NCI-H460 (cell line): Measurements from ENCODE around the gene CGB5. TPM values are rescaled to one million over a fixed set of nuclear protein-coding genes. Genes with fewer than 3 reads are reported as not detected.
"Not testable (repeated sequence)": the region's sequence is repeated elsewhere in the genome, so short reads cannot be mapped to it uniquely, and the experiment has no call there.

Source experiments
- DNase-seq: peaks from one replicate; pipeline ENCODE4 v3.0.0-alpha.2; 2016; ENCODE audit warnings: low read depth; ENCODE audit errors: extremely low read depth
- polyA plus RNA-seq: library from polyadenylated mRNA; depleted of rRNA; stranded (reverse); fragments of >200 nt; gene quantifications from 2 replicates; pipeline ENCODE4 v1.2.3, GENCODE V29; 2014; cell fraction: nucleus; rRNA removed
- total RNA-seq: library from RNA; depleted of rRNA; stranded (reverse); fragments of >200 nt; shearing (Covaris generic); gene quantifications from 2 replicates; pipeline ENCODE4 v1.2.3, GENCODE V29; 2014; rRNA removed

CGB5 gene
- not detected in 2 replicates for total RNA-seq
- not detected in 2 replicates for polyA plus RNA-seq

- DNase-seq, result not testable (repeated sequence)
These were observed at the start of gene CGB5 for GRCh38 chr19:49043548-49043947. Gene CGB5 (plus strand): TSS chr19:49043848. CDS start chr19:49044210, 362 bp downstream.

- no peak for DNase-seq
These were observed 49.6 kb upstream of the CGB5 start for GRCh38 chr19:48994035-48994386.

GRCh38 chr19:48997972-48998371 lies 45.7 kb upstream of the CGB5 start:
- peak; percentile 40 for DNase-seq

- peak; percentile 36 for DNase-seq
These were observed 43.9 kb upstream of the CGB5 start for GRCh38 chr19:48999481-49000325.

- no peak for DNase-seq
These were observed 39.5 kb upstream of the CGB5 start for GRCh38 chr19:49004133-49004532.

GRCh38 chr19:49004964-49005614 lies 38.6 kb upstream of the CGB5 start:
- DNase-seq, result no peak

- no peak for DNase-seq
These were observed 36.7 kb upstream of the CGB5 start for GRCh38 chr19:49006905-49007304.

- DNase-seq, result no peak
These were observed 33.8 kb upstream of the CGB5 start for GRCh38 chr19:49009828-49010227.

- DNase-seq, result no peak
These were observed 33.2 kb upstream of the CGB5 start for GRCh38 chr19:49010453-49010852.

GRCh38 chr19:49011194-49011593 lies 32.5 kb upstream of the CGB5 start:
- DNase-seq, result no peak

- DNase-seq, result no peak
These were observed 29.4 kb upstream of the CGB5 start for GRCh38 chr19:49014123-49014869.

- DNase-seq, result no peak
These were observed 28.8 kb upstream of the CGB5 start for GRCh38 chr19:49014870-49015255.

- DNase-seq, result no peak
These were observed 27.4 kb upstream of the CGB5 start for GRCh38 chr19:49016067-49016839.

- DNase-seq, result no peak
These were observed 26.5 kb upstream of the CGB5 start, which contains the start of gene LHB for GRCh38 chr19:49017041-49017665. Gene LHB (minus strand): TSS chr19:49017091. CDS start chr19:49017081, 10 bp downstream.

GRCh38 chr19:49017666-49018351 lies 25.8 kb upstream of the CGB5 start:
- DNase-seq, result no peak

- not testable (repeated sequence) for DNase-seq
These were observed 25.0 kb upstream of the CGB5 start for GRCh38 chr19:49018388-49019241.

GRCh38 chr19:49019242-49019932 lies 24.3 kb upstream of the CGB5 start:
- DNase-seq, result peak; percentile 28

- no peak for DNase-seq
These were observed 23.3 kb upstream of the CGB5 start for GRCh38 chr19:49020342-49020741.
